Measurements from ENCODE around the gene ZNF43. TPM values are rescaled to one million over a fixed set of nuclear protein-coding genes. Genes with fewer than 3 reads are reported as not detected.
"Not testable (repeated sequence)": the region's sequence is repeated elsewhere in the genome, so short reads cannot be mapped to it uniquely, and the experiment has no call there.

The ZNF43 gene
- total RNA-seq: 6.3 TPM
- long read RNA-seq, transcript ZNF43-201 (4 exons, 2,881 nt): major isoform, 8 of 10 reads
- long read RNA-seq, partial matches to known transcripts: 0 of 10 reads
- long read RNA-seq, other reads (novel, unspliced or antisense): 1 of 10 reads

- intact Hi-C loops (cut with DNase I): loop anchor here (1.0 to 10.0 kb wide), 2 partner anchors 16 to 71 kb away; partner anchors contain the start of gene ZNF100
- DNase-seq (ENCODE audit: low spot score): peak; percentile 98
Measured at GRCh38 chr19:21835810-21836444, at the start of gene ZNF43. ZNF43 (minus strand) TSS chr19:21836182; CDS start chr19:21836038, 144 bp downstream.

- DNase-seq (ENCODE audit: low spot score); intact Hi-C loops (cut with DNase I): not testable (repeated sequence)
Measured at GRCh38 chr19:21885516-21885915, 49.5 kb upstream of the ZNF43 start.

DNA sequence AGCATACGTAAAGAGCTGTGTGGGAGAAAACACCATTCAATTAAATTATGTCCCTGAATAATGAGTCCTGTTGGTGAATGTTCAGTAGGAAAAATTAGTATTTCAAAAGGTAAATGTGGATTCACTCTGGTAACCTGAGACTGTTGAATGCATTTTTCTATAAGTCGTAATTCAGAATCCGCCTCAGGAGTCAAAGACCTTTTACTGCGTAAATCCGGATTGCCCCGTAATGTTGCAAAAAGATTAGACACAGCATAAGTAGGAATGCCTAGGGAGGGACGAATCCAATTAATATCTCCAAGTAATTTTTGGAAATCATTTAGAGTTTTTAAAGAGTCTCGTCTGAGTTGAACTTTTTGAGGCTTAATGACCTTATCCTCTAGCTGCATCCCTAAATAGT is 48.8 kb upstream of the ZNF43 start:
- intact Hi-C loops (cut with DNase I); DNase-seq (ENCODE audit: low spot score): not testable (repeated sequence)

DNA sequence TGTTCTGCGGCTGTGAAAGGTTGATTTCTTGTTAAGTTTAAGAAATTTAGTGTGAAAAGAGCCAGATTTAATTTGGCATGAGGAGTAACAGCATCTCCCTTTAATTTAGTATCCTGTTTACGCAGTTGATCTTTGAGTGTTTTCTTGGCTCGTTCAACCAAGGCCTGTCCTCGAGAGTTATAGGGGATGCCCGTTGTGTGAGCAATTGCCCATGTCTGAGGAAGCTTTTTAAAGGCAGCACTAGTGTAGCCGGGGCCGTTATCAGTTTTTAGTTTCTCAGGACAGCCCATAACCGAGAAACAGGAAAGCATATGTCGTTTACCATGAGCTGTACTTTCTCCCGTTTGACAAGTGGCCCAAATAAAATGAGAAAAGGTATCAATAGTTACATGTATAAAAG is 47.5 kb upstream of the ZNF43 start:
- intact Hi-C loops (cut with DNase I): no loop called here
- no peak for DNase-seq (ENCODE audit: low spot score)

DNA sequence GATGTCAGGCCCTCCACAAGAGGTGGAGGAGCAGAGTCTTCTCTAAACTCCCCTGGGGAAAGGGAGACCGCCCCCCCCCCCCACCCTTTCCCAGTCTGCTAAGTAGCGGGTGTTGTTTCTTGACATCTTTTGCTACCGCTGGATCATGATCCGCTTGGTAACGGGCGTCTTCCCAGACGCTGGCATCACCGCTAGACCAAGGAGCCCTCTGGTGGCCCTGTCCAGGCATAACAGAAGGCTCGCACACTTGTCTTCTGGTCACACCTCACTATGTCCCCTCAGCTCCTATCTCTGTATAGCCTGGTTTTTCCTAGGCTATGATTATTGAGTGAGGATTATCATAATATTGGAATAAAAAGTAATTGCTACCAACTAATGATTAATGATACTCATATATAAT is 44.8 kb upstream of the ZNF43 start:
- intact Hi-C loops (cut with DNase I); DNase-seq (ENCODE audit: low spot score): not testable (repeated sequence)

DNA sequence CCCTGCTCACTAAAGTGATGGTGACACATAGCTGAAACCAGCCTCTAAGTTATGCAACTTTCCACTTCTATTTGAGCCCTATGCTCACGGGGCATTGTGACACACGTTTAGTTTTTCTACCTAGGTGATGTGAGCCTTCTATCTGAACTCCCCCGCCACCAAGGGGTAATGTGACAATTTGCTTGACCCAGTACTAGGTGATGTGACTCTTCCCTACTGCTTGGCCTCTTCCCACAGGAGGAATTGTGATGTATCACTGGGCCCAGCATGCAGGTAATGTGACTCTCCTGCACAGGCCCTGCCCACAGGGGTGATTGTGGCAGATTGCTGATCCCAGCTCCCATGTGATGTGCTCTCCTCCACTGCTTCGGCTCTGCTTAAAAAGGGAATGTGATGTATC is 42.7 kb upstream of the ZNF43 start:
- intact Hi-C loops (cut with DNase I): no loop called here

GRCh38 chr19:21877976-21878375 is 42.0 kb upstream of the ZNF43 start:
- intact Hi-C loops (cut with DNase I): no loop called here
- DNase-seq (ENCODE audit: low spot score): no peak

More for the DNA sequence above, 42.7 kb upstream of the ZNF43 start:
- no peak for DNase-seq (ENCODE audit: low spot score)

GRCh38 chr19:21876608-21877007 is 40.6 kb upstream of the ZNF43 start:
- intact Hi-C loops (cut with DNase I); DNase-seq (ENCODE audit: low spot score): not testable (repeated sequence)

GRCh38 chr19:21856773-21857514 is 21.0 kb upstream of the ZNF43 start:
- intact Hi-C loops (cut with DNase I): loop anchor here (10.0 kb wide), 1 partner anchor 352 kb away; the partner anchor contains the start of gene ZNF429
- no peak for DNase-seq (ENCODE audit: low spot score)

- peak; percentile 96 for DNase-seq (ENCODE audit: low spot score)
- intact Hi-C loops (cut with DNase I): loop anchor here (1.0 to 10.0 kb wide), 2 partner anchors 15 to 347 kb away; partner anchors contain the start of genes ZNF429 and ZNF43
Measured at GRCh38 chr19:21851596-21852345, 15.8 kb upstream of the ZNF43 start.

GRCh38 chr19:21850656-21851255 is 14.8 kb upstream of the ZNF43 start:
- DNase-seq (ENCODE audit: low spot score): no peak
- intact Hi-C loops (cut with DNase I): loop anchor here (10.0 kb wide), 1 partner anchor 346 kb away; the partner anchor contains the start of gene ZNF429

DNA sequence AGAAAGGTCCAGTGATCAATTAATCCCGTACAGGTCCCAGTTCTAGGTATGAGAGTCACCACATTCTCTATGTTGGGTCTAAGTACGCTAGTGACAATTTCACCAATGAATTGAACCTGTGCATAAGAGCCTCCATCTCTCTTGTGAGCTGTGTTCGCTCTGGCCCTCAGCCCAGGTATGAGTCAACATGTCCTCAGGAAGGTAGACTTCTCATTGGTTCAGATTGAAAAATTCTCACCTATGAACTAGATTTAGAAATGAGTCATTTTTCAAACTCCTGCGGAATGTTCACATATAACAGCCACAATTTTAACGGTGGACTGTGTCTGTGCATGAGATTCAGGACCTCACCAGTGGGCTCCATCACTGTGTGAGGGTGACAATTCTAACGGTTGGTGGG is 12.7 kb upstream of the ZNF43 start:
- intact Hi-C loops (cut with DNase I): no loop called here
- no peak for DNase-seq (ENCODE audit: low spot score)

GRCh38 chr19:21843081-21843480 is 7.1 kb upstream of the ZNF43 start:
- intact Hi-C loops (cut with DNase I): no loop called here
- no peak for DNase-seq (ENCODE audit: low spot score)

- DNase-seq (ENCODE audit: low spot score): no peak
- intact Hi-C loops (cut with DNase I): no loop called here
Measured at GRCh38 chr19:21841488-21842097, 5.6 kb upstream of the ZNF43 start.

- intact Hi-C loops (cut with DNase I): no loop called here
- no peak for DNase-seq (ENCODE audit: low spot score)
Measured at GRCh38 chr19:21841081-21841480, 5.1 kb upstream of the ZNF43 start.

DNA sequence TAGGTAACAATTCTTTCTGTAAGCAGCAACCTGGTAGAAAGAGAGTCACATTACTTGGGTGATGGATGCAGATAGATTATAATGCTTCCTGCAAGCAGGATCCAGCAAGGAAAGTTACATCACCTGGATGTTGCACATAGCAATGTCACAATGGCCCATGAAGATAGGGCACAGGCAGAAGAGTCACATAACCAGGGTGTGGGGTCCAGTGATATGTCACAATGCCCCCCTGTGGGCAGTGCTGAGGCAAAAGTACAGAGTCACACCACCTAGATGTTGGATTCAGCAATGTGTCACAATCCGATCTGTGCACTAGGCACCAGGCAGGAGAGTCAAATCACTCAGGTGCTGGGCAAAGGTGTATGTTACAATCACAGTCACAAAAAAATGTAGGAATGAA is 4.0 kb upstream of the ZNF43 start:
- intact Hi-C loops (cut with DNase I): loop anchor here (10.0 kb wide), 1 partner anchor 75 kb away; the partner anchor contains the start of gene ZNF100
- no peak for DNase-seq (ENCODE audit: low spot score)

- intact Hi-C loops (cut with DNase I): loop anchor here (10.0 kb wide), 1 partner anchor 74 kb away; the partner anchor contains the start of gene ZNF100
- DNase-seq (ENCODE audit: low spot score): no peak
Measured at GRCh38 chr19:21838646-21839045, 2.7 kb upstream of the ZNF43 start.

DNA sequence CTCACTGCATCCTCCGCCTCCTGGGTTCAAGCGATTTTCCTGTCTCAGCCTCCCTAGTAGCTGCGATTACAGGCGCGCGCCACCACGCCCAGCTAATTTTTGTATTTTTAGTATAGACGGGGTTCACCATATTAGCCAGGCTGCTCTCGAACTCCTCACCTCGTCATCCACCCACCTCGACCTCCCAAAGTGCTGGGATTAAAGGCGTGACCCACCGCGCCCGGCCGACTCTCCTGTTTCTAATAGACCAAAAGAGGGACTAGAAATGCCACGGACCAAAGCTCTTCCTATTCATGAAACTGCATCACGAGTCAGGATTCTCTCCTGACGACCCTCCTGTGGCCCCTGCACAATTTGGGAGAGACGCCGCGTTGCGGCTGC is 563 bp downstream of the ZNF43 start:
- intact Hi-C loops (cut with DNase I): loop anchor here (10.0 kb wide), 1 partner anchor 71 kb away; the partner anchor contains the start of gene ZNF100
- DNase-seq (ENCODE audit: low spot score): no peak

DNA sequence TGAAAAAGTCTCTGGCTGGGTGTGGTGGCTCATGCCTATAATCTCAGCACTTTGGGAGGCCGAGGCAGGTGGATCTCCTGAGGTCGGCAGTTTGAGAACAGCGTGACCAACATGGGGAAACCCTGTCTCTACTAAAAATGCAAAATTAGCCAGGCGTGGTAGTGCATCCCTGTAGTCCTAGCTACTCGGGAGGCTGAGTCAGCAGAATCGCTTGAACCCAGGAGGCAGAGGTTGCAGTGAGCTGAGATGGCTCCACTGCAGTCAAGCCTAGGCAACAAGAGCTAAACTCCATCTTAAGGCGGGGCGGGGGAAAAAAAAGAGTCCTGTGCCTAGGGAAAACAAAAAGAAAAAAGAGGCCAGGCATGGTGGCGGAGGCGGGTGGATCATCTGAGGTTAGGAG is 2.2 kb downstream of the ZNF43 start:
- intact Hi-C loops (cut with DNase I): loop anchor here (10.0 kb wide), 1 partner anchor 69 kb away; the partner anchor contains the start of gene ZNF100
- DNase-seq (ENCODE audit: low spot score): no peak
